GM21529 (cell line): ENCODE data around the gene TBX19.

ENCODE experiments used
- ATAC-seq: cut with Tn5 transposase; IDR thresholded peaks from one replicate; pipeline ENCODE4 v1.9.1; 2021; ENCODE audit not compliant: unreplicated experiment

TBX19 gene

DNA sequence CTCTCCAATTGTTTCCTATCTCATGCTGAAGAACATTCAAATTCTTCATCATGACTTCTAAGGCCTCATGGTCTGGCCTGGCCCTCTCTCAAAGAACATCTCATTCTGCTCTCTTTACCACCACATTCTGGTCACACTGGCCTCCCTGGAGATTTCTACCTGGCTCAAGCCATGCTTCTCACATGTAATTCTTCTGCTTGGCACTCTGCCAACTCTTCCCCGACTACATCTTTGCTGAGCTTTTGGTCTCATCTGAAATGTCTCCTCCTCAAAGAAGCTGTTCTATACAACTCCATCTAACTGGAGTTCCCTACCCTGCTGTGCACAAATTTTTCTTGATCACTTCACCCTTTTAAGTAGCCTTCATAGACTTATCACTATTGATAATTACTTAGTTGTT, 1.4 kb upstream of the TBX19 start:
- no peak for ATAC-seq

DNA sequence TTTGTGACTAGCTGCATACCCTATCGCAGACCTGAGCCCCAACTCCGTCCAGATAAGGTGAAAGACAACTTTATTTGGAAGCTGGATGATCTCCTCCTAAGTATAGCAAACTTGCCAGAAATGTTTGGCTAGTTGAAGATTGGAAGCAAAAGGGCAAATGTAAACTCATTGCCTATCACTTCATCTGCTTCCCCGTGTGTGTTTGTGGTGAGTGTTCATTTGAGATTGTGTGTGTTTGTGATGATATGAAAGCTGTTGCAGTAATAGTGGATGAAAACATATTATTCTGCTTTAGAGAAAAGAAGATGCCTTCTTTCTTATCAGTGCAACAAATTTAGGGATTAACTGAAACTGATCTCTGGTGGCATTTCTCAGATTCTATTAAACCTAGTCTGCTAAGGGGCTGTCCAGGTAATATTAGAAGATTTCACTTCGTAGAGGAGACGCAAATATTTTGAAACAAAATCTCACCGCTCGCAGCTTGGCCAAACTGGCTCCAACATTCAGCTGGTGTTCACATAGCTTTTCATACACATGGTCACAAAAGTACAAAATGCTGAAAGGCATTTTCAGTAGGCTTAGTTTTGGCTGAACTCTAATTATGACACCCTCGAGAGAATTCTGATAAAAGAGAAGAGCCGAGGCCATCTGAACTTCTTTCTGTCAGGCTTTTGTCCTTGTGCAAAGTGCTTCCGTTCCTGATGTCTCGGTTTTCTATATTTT, 1.1 kb downstream of the TBX19 start:
- no peak for ATAC-seq

DNA sequence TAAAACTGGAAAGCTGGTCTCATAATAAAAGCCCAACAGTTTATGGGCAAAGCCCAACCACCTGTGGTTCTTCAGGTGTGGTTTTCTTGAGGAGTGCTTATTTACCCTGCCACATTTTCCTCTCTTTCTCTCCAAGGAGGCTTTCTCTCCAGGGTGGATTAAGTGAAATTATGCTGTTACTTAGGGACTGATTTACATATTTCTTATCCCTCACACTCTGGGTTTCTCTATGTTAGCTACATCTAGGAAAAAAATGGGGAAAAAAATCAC, 4.8 kb downstream of the TBX19 start:
- ATAC-seq = no peak

DNA sequence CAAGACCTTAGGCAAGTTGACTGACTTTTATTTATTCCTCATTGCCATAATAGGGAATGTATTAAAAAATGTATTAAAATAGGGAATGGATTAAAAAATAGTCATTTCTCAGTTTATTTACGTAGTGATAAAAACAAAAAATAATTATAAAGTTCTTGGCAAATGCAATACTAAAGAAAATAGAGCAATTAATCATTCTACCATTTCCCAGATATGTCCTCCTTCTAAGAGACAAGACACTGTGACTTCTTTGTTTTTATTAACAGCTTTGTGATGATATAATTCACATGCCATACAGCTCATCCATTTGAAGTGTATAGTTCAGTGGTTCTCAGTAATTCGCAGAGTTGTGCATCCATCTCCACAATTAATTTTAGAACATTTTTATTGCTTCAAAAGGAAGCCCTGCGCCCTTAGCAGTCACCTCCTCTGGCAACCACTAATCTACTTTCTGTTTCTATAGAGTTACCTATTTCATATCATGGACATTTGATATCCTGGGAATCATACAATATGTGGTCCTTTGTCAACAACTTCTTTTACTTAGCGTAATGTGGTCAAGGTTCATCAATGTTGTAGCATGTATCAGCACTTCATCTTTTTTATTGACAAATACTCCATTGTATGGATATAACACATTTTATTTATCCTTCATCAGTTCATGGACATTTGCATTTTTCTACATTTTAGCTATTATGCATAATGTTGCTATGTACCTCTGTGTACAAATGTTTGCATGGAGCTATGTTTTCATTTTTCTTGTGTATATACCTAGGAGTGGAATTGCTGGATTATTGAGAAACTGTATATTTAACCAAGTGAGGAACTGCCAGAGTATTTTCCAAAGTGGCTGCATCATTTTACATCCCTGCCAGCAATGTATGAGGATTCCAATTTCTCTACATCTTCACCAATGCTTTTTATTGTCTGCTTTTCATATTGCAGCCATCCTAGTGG, 5.6 kb downstream of the TBX19 start:
- ATAC-seq = no peak

DNA sequence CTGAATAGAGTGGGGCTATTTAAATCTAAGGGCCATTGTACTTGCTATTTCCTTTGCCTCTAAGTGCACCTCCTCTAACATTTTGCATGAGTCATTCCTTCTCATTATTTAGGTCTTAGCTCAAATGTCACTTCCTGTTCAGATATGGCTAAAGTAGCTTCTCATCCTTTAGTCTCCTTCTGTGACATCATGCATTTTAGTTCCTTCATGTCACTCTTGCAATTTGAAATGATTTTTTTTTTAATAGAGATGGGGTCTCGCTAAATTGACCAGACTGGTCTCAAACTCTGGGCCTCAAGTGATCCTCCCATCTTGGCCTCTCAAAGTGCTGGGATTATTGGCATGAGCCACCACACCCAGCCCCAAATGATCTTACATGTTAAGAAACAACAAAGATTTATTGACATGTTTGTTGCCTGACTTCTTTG, 6.6 kb downstream of the TBX19 start:
- no peak for ATAC-seq

DNA sequence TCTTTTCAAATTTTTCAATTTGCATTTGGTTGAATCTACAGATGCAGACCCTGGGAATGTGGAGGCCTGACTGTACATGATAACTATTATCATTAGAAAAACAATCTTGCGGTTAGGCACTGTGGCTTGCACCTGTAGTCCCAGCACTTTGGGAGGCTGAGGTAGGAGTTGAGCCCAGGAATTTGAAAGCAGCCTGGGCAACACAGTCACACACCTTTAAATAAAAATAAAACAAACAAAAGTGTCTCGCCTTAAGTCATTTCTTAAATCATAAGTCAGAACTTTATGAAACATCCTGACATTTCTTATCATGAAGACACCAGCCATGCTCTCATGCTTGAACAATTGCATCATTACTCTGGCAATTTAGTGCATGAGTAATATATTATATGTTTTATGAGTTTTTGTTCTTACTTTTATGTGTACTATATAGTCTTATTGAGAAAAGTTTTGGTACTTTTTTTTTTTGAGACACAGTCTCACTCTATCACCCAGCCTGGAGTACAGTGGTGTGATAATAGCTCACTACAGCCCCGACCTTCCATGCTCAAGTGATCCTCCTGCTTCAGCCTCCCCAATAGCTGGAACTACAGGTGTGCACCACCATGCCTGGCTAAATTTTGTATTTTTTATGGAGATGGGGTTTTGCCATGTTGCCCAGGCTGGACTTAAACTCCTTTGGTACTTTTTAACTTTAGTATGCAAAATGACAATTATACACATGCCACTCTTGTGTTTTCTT, 7.8 kb downstream of the TBX19 start:
- ATAC-seq = no peak

DNA sequence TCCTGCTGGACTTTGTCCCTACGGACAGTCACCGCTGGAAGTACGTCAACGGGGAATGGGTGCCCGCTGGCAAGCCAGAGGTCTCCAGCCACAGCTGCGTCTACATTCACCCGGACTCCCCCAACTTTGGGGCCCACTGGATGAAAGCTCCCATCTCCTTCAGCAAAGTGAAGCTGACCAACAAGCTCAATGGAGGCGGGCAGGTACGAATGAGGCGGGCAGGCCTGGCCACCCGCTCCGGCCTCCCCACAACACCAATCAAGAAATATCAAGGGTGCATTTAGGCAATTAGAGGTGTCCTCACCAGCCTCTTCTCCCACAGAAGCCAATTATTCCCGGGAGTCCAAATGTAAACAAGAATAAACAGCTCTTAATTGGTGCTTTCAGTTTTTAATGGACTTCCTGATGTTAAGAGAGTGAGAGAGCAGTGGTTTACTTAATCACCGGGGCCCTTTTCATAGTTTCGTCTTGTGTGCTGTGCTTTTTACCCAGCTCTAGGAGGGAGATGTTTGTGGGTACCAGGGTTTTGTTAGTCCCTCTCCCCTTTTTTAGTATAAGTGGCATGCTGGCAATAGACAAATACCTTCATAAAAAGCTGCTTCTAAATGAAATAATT, 10.7 kb downstream of the TBX19 start:
- ATAC-seq = no peak

DNA sequence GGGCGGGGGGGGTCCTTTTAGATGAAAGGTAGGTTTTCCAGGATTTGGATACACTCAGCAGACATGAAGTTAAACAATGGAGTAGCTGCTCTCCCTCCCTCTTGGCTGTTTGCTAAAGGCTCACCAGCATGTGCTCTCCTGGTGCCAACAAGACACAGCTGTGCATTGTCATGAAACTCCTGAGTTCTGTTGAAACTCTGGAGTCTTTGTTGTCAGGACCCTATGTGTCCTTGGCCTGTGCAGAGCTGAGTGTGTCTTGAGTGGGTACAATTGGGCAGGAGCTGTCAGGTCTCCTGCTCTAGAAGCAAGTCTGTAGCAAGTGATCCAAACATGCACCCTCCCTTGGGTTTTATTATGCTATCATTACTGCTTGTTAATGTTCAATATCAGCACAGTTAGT, 12.7 kb downstream of the TBX19 start:
- no peak for ATAC-seq

DNA sequence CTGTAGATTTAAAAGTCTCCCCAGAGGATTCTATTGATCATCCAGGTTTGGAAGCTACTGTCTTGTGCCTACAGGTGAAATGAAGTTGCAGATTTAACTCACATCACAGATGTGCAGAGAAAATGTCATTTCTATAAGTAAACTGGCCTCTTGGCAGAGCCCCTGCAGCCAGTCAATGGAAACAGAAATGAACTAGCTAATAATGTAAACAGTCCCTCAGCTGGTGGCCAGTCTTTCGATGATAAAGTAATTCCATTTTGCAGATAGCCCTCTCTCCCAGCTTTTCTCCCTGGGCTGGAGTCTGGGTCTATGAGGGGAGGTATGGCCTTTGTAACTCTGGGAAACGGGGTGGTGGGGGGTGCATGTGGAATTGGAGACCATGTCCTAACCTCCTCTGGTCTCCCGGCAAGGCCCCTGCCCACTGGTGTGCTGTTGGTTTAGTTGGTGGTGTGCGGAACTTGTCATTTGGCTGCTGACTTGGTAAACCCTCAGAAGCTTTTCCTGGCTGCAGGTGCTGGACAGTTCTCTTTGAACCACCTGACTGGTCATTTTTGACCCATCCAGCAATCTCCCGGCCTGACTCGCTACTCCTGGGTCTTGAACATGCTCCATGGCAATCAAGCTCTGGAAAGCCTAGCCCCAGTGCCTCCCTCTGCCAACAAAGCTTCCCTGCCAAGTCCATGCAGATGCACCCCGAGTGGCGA, 14.9 kb downstream of the TBX19 start:
- no peak for ATAC-seq

DNA sequence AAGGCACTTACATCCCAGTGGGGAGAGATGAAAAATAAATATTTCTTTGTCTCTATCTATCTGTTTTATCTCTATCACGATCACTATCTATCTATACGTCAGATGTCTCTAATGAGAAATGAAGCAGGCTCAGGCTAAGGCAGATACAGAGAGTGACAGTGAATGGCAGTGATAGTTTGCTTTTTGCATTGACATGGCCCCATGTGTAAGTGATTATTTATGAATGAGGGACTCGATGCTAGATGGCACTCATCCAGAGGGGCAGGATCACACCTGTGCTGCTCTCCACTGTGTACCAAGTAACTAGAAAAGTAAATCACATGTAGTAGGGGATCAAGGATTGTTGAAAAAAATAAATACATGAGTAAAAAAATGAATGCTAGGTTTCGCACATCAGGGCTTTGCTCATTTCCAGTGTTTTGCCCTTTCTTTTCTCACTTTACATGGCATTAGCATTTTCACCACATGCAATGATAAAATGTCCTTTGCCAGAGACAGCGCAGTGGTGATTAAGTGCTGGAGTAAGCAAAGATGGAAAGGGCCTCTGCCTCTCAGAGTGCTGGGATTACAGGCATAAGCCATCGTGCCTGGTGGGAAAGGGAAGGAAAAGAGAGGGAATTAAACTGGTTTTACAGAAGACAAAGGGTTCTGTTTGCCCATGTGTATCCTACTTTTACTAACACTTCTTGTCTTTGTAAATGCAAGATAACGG, 16.5 kb downstream of the TBX19 start:
- no peak for ATAC-seq

DNA sequence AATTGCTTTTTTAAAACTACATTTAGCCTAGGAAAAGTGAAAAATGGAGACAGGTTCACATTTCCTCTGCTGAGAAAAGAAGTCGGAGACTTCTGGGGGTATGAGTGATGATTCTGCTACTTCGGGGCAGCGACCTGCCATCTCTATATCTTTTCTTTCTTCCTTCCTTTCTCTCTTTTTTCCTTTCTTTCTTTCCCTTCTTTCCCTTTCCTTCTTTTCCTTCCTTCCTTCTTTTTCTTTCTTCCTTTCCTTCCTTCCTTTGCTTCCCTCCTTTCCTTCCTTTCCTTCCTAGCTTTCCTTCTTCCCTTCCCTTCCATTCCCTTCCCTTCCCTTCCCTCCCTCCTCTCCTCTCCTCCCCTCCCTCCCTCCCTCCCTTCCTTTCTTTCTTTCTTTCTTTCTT, 17.8 kb downstream of the TBX19 start:
- no peak for ATAC-seq

DNA sequence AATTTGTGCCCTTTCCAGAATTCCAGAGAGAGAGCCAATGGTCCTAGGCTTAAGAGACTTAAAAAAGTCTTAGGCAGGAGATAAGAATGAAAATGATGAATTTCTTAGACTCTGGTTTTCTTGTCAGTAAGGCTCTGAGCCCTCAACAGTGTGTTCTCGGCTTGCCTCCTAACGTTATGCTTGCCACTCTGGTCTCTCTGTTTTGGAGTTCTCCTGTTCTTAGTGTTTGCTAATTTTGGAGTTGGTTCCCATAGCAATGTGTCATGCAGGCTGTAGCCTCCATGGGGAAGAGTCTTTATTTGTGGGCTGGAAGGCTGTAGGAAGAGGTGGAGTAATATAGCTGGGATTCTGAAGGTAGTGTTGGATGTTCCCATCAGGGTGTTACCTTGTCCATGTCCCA, 19.9 kb downstream of the TBX19 start:
- no peak for ATAC-seq

DNA sequence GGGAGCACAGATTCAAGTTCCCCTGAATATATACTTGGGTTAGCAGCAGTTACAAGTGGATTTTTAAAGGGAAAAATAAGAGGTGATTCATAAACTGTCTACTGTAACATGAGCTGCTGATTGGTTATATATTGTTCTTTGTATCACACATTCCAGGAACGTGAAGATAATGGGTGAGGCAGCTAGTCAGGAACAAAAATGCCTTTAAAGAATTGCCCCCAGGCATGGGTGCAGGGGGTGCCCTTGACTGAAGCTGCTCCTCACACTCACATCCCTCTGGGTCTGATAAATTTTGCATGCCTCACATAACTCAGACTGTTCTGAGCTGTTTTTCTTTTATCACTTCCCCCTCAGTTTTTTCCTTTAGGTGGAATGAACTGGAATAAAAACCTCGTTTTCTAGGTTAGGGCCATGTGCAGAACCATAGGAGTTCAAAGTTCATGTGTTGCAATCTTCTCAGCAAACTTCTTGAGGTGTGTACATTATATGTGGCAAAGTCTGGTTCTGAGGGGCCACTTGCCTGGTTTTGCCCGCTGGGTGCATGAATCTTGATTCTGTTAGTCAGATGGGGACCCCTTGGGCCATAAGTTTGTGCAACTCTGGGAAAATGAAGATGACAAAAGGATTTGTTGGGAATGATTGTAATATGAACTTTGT, 21.1 kb downstream of the TBX19 start:
- no peak for ATAC-seq

DNA sequence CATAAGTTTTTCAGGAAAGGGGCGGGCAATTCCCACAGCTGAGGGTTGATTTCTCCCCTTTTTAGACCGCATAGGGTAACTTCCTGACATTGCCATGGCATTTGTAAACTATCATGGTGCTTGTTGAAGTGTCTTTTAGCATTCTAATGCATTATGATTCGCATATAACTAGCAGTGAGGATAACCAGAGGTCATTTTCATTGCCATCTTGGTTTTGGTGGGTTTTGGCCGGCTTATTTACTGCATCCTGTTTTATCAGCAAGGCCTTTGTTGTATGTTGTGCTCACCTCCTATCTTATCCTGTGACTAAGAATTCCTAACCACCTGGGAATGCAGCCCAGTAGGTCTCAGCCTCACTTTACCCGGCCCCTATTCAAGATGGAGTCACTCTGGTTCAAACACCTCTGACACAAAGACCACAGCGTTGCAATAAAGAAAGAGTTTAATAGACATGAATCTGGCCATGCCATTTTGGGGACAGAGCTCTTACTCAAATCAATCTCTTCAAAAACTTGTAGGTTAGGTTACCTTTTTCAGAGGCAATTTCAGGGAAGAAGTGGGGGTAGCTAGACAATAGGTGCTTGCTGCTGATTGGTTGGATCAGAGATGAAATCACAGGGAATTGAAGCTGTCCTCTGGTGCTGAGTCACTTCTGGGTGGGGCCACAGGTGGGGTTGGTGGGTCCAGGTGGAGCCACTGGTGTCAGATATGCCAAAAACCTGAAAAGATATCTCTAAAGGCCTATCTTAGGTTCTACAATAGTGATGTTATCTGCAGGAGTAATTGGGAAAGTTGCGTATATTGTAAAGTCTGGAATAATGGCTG, 23.3 kb downstream of the TBX19 start:
- ATAC-seq = no peak

DNA sequence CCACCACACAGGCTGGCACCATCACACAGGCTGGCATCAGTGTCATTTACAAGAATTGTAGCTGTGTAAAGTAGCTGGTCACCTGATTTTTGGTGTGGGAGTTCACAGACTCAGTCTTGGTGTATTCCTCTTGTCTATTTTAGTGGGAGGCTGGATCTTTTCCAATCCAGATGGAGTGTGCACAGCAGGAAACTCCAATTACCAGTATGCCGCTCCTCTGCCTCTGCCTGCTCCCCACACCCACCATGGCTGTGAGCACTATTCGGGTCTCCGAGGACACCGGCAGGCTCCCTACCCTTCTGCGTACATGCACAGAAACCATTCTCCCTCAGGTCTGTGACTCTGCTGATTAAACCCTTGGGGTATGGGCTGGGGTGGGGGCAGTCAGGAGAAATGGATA, 24.2 kb downstream of the TBX19 start:
- ATAC-seq = no peak

DNA sequence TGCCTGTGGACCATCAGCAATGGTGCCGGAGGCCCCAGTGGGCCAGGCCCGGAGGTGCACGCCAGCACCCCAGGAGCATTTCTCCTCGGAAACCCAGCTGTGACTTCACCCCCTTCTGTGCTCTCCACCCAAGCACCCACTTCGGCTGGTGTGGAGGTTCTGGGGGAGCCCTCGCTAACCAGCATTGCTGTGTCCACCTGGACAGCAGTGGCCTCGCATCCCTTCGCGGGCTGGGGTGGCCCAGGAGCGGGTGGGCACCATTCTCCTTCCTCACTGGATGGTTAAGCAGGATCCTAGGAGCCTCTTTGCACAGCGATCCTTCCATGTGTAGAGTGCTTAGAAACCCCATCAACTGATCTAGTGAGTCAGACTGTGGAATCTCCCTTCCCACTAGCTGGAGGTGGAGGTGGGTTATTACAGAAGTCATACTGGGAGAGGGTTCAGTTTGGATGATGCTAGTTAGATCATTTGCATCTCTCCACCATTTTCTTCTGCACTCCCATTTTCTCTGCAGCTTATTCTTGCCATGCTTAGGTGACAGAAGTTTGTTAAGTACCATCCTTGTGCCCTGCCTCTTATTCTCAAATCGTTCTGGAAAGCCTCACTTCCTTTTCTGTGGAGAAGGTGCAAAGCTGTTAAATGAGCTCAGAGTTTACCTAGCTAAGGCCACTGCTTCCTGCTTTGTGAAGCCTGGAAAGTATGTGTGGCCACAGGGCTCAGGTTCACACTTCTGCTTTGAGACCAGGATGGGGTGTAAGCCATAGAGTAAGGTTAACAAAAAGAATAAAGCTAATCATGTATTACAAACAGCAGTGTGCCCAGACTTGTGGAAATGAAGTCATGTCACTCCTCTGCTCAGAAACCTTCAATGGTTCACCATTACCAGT, 32.3 kb downstream of the TBX19 start:
- ATAC-seq = no peak

DNA sequence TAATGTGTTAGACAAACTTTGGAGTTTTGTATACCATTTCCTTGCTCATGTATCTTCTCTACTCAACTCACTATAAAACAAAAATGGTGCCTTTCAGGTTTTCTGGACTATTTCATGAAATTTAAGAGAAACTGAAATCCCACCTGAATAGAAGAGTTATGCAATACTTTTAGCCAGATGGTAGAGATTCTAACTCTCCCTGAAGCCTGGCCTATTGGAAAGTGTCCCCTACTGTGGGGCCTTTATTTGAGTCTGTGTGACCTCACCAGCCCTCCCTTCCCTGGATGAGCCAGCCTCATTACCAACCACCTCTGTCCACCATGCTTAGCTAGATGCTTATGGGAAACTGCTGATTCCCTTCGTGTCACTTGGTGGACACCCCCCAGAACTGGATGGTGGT, 35.5 kb downstream of the TBX19 start:
- ATAC-seq = no peak

DNA sequence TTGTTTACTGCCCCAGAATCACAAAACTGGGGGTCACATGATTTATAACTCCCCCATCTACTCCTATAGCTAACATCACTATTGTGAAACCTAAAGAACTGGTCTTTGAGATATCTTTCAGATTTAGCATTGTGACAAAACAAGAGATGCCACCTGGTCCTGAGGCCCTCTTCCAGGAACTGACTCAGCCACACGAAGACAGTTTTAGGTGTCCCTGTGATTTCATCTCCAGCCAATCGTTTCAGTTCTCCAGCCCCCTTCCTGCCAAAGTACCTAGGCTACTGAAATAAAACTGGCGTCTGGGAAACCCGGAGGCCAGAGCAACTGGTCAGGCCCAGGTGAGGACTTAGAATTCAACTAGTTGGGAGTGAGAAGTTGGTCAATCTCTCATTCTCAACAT, 36.6 kb downstream of the TBX19 start:
- ATAC-seq = no peak
